AG04450 (cell line): ENCODE data around the gene GPC5. TPM values are rescaled to one million over a fixed set of nuclear protein-coding genes. Genes with fewer than 3 reads are reported as not detected.

ENCODE experiments used
- CTCF ChIA-PET: fragments of 300-600, 350-600 bp; formaldehyde crosslinking; extraction: SDS; loops from one replicate; lab custom pipeline; 2022; ENCODE audit warnings: antibody characterized with exemption, inconsistent platforms; lab: Charles Lee
- POLR2A ChIA-PET: fragments of 350-600 bp; formaldehyde crosslinking; extraction: SDS; loops from one replicate; lab custom pipeline; 2021; ENCODE audit warnings: antibody characterized with exemption, inconsistent platforms; lab: Yijun Ruan, JAX
- DNase-seq: peaks from one replicate; pipeline ENCODE4 v3.0.0-alpha.2; 2011; ENCODE audit warnings: low read depth, low spot score
- H3K27ac ChIP-seq: one replicate; pipeline ENCODE4 v1.5.1; 2012; ENCODE audit warnings: low read depth, low read length, control low read depth
- H3K27me3 ChIP-seq: one replicate; pipeline ENCODE4 v1.6.0; 2012; ENCODE audit warnings: low read length; ENCODE audit not compliant: control insufficient read depth, insufficient read depth
- H3K4me3 ChIP-seq: 2 replicates; pipeline ENCODE4 v1.5.1; 2011; ENCODE audit warnings: mild to moderate bottlenecking, low read depth, low read length, control low read depth
- H3K9me3 ChIP-seq: 2 replicates; pipeline ENCODE4 v1.5.1; 2012; ENCODE audit warnings: low read length; ENCODE audit not compliant: control insufficient read depth, insufficient read depth
- CTCF ChIP-seq: IDR thresholded peaks from 2 replicates; pipeline ENCODE4 v1.5.1; 2011; ENCODE audit warnings: low read depth, low read length, control low read depth, inconsistent platforms
- polyA plus RNA-seq: library from polyadenylated mRNA; depleted of rRNA; stranded (reverse); fragments of >200 nt; gene quantifications from 2 replicates; pipeline ENCODE4 v1.2.3, GENCODE V29; 2011

Gene GPC5
- polyA plus RNA-seq, 1 experiment: 3.6 TPM

GRCh38 chr13:92017737-92018136, 619.3 kb downstream of the GPC5 start:
- no peak overlapping the region for H3K4me3 ChIP-seq
- no peaks in the 10 kb centered on the region for H3K9me3 ChIP-seq
- POLR2A ChIA-PET: no interaction called here
- CTCF ChIA-PET: no interaction called here
- no peak for TF ChIP-seq CTCF
- no peak overlapping the region for H3K27ac ChIP-seq
- no peaks in the 10 kb centered on the region for H3K27me3 ChIP-seq
- no peak for DNase-seq

- no peak for DNase-seq
- H3K27me3 ChIP-seq: no peaks in the 10 kb centered on the region
- H3K27ac ChIP-seq: no peak overlapping the region
- no peaks in the 10 kb centered on the region for H3K9me3 ChIP-seq
- TF ChIP-seq CTCF: no peak
- H3K4me3 ChIP-seq: no peak overlapping the region
- ChIA-PET POLR2A (no interaction called here), CTCF (no interaction called here)
These were observed 630.3 kb downstream of the GPC5 start for GRCh38 chr13:92028695-92029094.

DNA sequence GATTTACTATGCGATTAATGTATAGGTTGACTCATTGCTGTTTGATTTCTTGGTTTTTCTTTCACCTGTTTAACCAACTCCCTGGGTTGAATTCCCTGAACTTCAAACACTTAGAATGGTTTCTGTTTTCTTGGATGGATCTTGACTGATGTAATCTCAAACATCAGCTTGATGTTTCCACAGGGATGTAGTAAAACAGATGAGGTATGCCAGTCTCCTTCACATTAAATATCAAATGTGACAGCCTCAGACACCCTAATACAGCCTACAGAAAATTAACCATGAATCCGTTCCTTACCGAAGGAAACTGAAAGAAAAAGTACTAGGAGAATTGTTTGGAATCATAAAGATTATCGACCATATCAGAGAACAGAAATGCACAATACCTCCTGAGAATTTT, 631.2 kb downstream of the GPC5 start:
- ChIA-PET POLR2A (no interaction called here), CTCF (no interaction called here)
- Histone ChIP-seq H3K27ac (no peak overlapping the region), H3K4me3 (no peak overlapping the region), H3K27me3 (no peaks in the 10 kb centered on the region), H3K9me3 (no peaks in the 10 kb centered on the region)
- TF ChIP-seq CTCF: no peak
- no peak for DNase-seq

GRCh38 chr13:92038905-92039304, 640.5 kb downstream of the GPC5 start:
- no peak overlapping the region for H3K27ac ChIP-seq
- ChIA-PET POLR2A (no interaction called here), CTCF (no interaction called here)
- no peaks in the 10 kb centered on the region for H3K27me3 ChIP-seq
- no peak for DNase-seq
- no peak for TF ChIP-seq CTCF
- no peak overlapping the region for H3K4me3 ChIP-seq
- no peaks in the 10 kb centered on the region for H3K9me3 ChIP-seq

GRCh38 chr13:92042522-92042921, 644.1 kb downstream of the GPC5 start:
- TF ChIP-seq CTCF: no peak
- POLR2A ChIA-PET: no interaction called here

More at GRCh38 chr13:92042522-92042921, 644.1 kb downstream of the GPC5 start:
- no peak overlapping the region for H3K27ac ChIP-seq
- H3K9me3 ChIP-seq: no peaks in the 10 kb centered on the region
- no peak for DNase-seq
- H3K27me3 ChIP-seq: no peaks in the 10 kb centered on the region
- CTCF ChIA-PET: no interaction called here
- H3K4me3 ChIP-seq: no peak overlapping the region
